Panc1 (cell line): ENCODE measurements around the gene SLC9A9. TPM values are rescaled to one million over a fixed set of nuclear protein-coding genes. Genes with fewer than 3 reads are reported as not detected.

ENCODE experiments used
- ATAC-seq: fragments of 200-7000 bp; cut with Tn5 transposase; 2 replicates; pipeline ENCODE4 v1.9.1; 2020; ENCODE audit warnings: mild to moderate bottlenecking, moderate library complexity
- BruUV-seq: library from RNA; stranded (reverse); fragments of 400-500 nt; replicated peaks from 2 replicates; lab custom pipeline; 2021; lab: Mats Ljungman, UMichigan
- CTCF ChIA-PET: fragments of 300-600 bp; sonication (Branson Sonifier 250); formaldehyde crosslinking; loops from one replicate; lab custom pipeline; 2022; ENCODE audit warnings: antibody characterized with exemption; lab: Charles Lee
- POLR2A ChIA-PET: fragments of 300-600 bp; sonication (Branson Sonifier 250); formaldehyde crosslinking; loops from one replicate; lab custom pipeline; 2022; ENCODE audit warnings: antibody characterized with exemption; lab: Charles Lee
- DNase-seq: peaks from one replicate; pipeline ENCODE4 v3.0.0-alpha.2; 2010; ENCODE audit warnings: low read depth, low spot score
- H3K27ac ChIP-seq: 2 replicates; pipeline ENCODE4 v1.5.1; 2011; ENCODE audit warnings: mild to moderate bottlenecking, low read length, inconsistent platforms
- H3K27me3 ChIP-seq: fragments of 200-500 bp; sonication (Bioruptor generic); 2 replicates; pipeline ENCODE4 v1.6.0; 2014; ENCODE audit warnings: low read length, inconsistent platforms; ENCODE audit not compliant: control insufficient read depth, insufficient read depth
- H3K36me3 ChIP-seq: fragments of 200-500 bp; sonication (Bioruptor generic); 2 replicates; pipeline ENCODE4 v1.5.1; 2014; ENCODE audit warnings: inconsistent platforms, mild to moderate bottlenecking, low read length, moderate library complexity; ENCODE audit not compliant: control insufficient read depth, insufficient read depth
- H3K4me1 ChIP-seq: 2 replicates; pipeline ENCODE4 v1.5.1; 2011; ENCODE audit warnings: inconsistent platforms, mild to moderate bottlenecking, low read length, moderate library complexity; ENCODE audit not compliant: control insufficient read depth, insufficient read depth
- H3K4me3 ChIP-seq, 2 experiments: 2 replicates each; pipeline ENCODE4 v1.5.1; 2011 to 2012; ENCODE audit warnings: low read depth in 2 of 2, low read length in 2 of 2, mild to moderate bottlenecking in 2 of 2, inconsistent platforms in 1 of 2, moderate library complexity in 1 of 2
- H3K9me3 ChIP-seq: fragments of 200-500 bp; sonication (Bioruptor generic); 2 replicates; pipeline ENCODE4 v1.5.1; 2014; ENCODE audit warnings: low read depth, mild to moderate bottlenecking, inconsistent platforms, low read length, moderate library complexity; ENCODE audit not compliant: control insufficient read depth, insufficient read depth
- CTCF ChIP-seq: fragments of 450-650 bp; IDR thresholded peaks from 2 replicates; pipeline ENCODE4 v1.5.1; 2017; ENCODE audit warnings: mild to moderate bottlenecking
- POLR2AphosphoS5 ChIP-seq: IDR thresholded peaks from 2 replicates; pipeline ENCODE4 v1.6.1; 2012; ENCODE audit warnings: mild to moderate bottlenecking, low read depth, low read length, moderate library complexity
- REST ChIP-seq, 2 experiments: IDR thresholded peaks; 2 replicates each; pipeline ENCODE4 v1.6.1; 2011 to 2012; ENCODE audit warnings: low read depth in 2 of 2, control low read depth in 1 of 2, low read length in 1 of 2, mild to moderate bottlenecking in 1 of 2, moderate library complexity in 1 of 2; ENCODE audit not compliant: insufficient read depth in 1 of 2
- SIN3A ChIP-seq: IDR thresholded peaks from 2 replicates; pipeline ENCODE4 v1.6.1; 2012; ENCODE audit warnings: low read depth, mild to moderate bottlenecking, low read length, moderate library complexity, borderline replicate concordance; ENCODE audit not compliant: insufficient read depth
- TCF7L2 ChIP-seq: IDR thresholded peaks from 2 replicates; pipeline ENCODE4 v1.6.1; 2011; ENCODE audit warnings: mild to moderate bottlenecking, low read depth, low read length, inconsistent platforms
- in situ Hi-C: cut with HindIII; loops from 2 replicates; pipeline ENCODE4 v1.10.0; 2016; ENCODE audit warnings: low sequenced_read_pairs, low pct_unique_long_range_greater_than_20kb
- intact Hi-C: fragments of 100-400 bp; cut with micrococcal nuclease; formaldehyde crosslinking; loops from one replicate; pipeline ENCODE4 v1.10.0; 2022; ENCODE audit not compliant: unreplicated experiment
- total RNA-seq: library from RNA; stranded (reverse); gene quantifications from one replicate; pipeline ENCODE4 v1.2.1, GENCODE V29; 2021; ENCODE audit not compliant: unreplicated experiment

The SLC9A9 gene
- total RNA-seq, 1 experiment from 2014 or later: not detected

- Histone ChIP-seq H3K4me1 (no peaks in the 10 kb centered on the region), H3K36me3 (no peaks in the 10 kb centered on the region), H3K27me3 (no peaks in the 10 kb centered on the region), H3K27ac (no peak overlapping the region), H3K4me3 (no peak overlapping the region), H3K9me3 (no peaks in the 10 kb centered on the region)
- ATAC-seq (no peak), DNase-seq (no peak)
- ChIA-PET POLR2A (no interaction called here), CTCF (no interaction called here)
- in situ Hi-C loops: no loop called here
- intact Hi-C loops: no loop called here
- BruUV-seq: no TSS peak
- TF ChIP-seq TCF7L2: no peak
- TF ChIP-seq CTCF: no peak
- TF ChIP-seq SIN3A: no peak
- TF ChIP-seq REST (IDR thresholded peaks at IDR 0.05; ENCODE audit: insufficient read depth in 1 of 2, low read depth in 2 of 2, low read length in 1 of 2): no peak
- TF ChIP-seq POLR2AphosphoS5: no peak
Measured at GRCh38 chr3:143830786-143831185, 17.5 kb downstream of the SLC9A9 start.

- TF ChIP-seq REST (IDR thresholded peaks at IDR 0.05; ENCODE audit: insufficient read depth in 1 of 2, low read depth in 2 of 2, low read length in 1 of 2) (no peak), SIN3A (no peak), CTCF (no peak), TCF7L2 (no peak), POLR2AphosphoS5 (no peak)
- H3K27ac ChIP-seq: no peak overlapping the region
- H3K4me1 ChIP-seq: no peaks in the 10 kb centered on the region
- ATAC-seq (no peak), DNase-seq (no peak)
- no peak overlapping the region for H3K4me3 ChIP-seq
- no peaks in the 10 kb centered on the region for H3K36me3 ChIP-seq
- in situ Hi-C loops: no loop called here
- H3K27me3 ChIP-seq: no peaks in the 10 kb centered on the region
- POLR2A ChIA-PET: no interaction called here
- no TSS peak for BruUV-seq
- no peaks in the 10 kb centered on the region for H3K9me3 ChIP-seq
- intact Hi-C loops: no loop called here
- CTCF ChIA-PET: no interaction called here
Measured at GRCh38 chr3:143830063-143830462, 18.2 kb downstream of the SLC9A9 start.
